Endodermal cell (in vitro differentiated cells): Measurements from ENCODE around the gene SLC29A2. TPM values are rescaled to one million over a fixed set of nuclear protein-coding genes. Genes with fewer than 3 reads are reported as not detected.
A peak's percentile ranks its signal among the peaks of the same experiment; 100 is the strongest.

Experiments used
- DNase-seq: peaks from one replicate; pipeline ENCODE4 v3.0.0-alpha.2; 2017
- H3K27ac ChIP-seq: 2 replicates; pipeline ENCODE4 v1.5.1; 2013; ENCODE audit warnings: mild to moderate bottlenecking, low read depth, low read length, moderate library complexity
- H3K27me3 ChIP-seq: 2 replicates; pipeline ENCODE4 v1.6.1; 2013; ENCODE audit warnings: mild to moderate bottlenecking, low read length, moderate library complexity; ENCODE audit not compliant: insufficient read depth, control insufficient read depth, poor library complexity, severe bottlenecking
- H3K36me3 ChIP-seq: 2 replicates; pipeline ENCODE4 v1.7.0; 2013; ENCODE audit warnings: mild to moderate bottlenecking, low read length, moderate library complexity; ENCODE audit not compliant: control insufficient read depth, insufficient read depth
- H3K4me1 ChIP-seq: one replicate; pipeline ENCODE4 v1.7.0; 2013; ENCODE audit warnings: low read length; ENCODE audit not compliant: control insufficient read depth, insufficient read depth
- H3K4me3 ChIP-seq: 2 replicates; pipeline ENCODE4 v1.5.1; 2013; ENCODE audit warnings: mild to moderate bottlenecking, low read length, moderate library complexity
- H3K9ac ChIP-seq: 2 replicates; pipeline ENCODE4 v1.6.1; 2013; ENCODE audit warnings: mild to moderate bottlenecking, low read length, moderate library complexity; ENCODE audit not compliant: poor library complexity, severe bottlenecking; ENCODE audit errors: extremely low read depth
- H3K9me3 ChIP-seq: 2 replicates; pipeline ENCODE4 v1.6.1; 2013; ENCODE audit warnings: mild to moderate bottlenecking, low read length, moderate library complexity; ENCODE audit not compliant: control insufficient read depth
- H3K27ac Mint-ChIP-seq: 2 replicates; pipeline ENCODE4 v1.8.0; 2020; ENCODE audit warnings: mixed read lengths
- H3K27me3 Mint-ChIP-seq: 2 replicates; pipeline ENCODE4 v1.8.0; 2021; ENCODE audit warnings: mild to moderate bottlenecking, mixed read lengths; ENCODE audit not compliant: insufficient read depth
- H3K36me3 Mint-ChIP-seq: 2 replicates; pipeline ENCODE4 v1.8.0; 2020; ENCODE audit warnings: low read depth, mixed read lengths
- H3K4me1 Mint-ChIP-seq: 2 replicates; pipeline ENCODE4 v1.8.0; 2020; ENCODE audit warnings: mixed read lengths
- H3K4me3 Mint-ChIP-seq: 2 replicates; pipeline ENCODE4 v1.8.0; 2020; ENCODE audit warnings: mild to moderate bottlenecking, moderate library complexity, mixed read lengths
- H3K9me3 Mint-ChIP-seq: 2 replicates; pipeline ENCODE4 v1.8.0; 2020; ENCODE audit warnings: mild to moderate bottlenecking, mixed read lengths
- CTCF ChIP-seq: fragments of 200-600 bp; sonication (generic); conservative IDR thresholded peaks from 2 replicates; pipeline ENCODE4 v1.5.0; 2021; ENCODE audit warnings: antibody characterized with exemption, mild to moderate bottlenecking
- WGBS, 2 experiments: methylation state at CpG; one replicate each; pipeline versions ENCODE4 v1.1.5 to v1.1.7; 2013; ENCODE audit warnings: missing lambda C conversion rate in 2 of 2, mixed read lengths in 1 of 2; ENCODE audit not compliant: insufficient coverage in 1 of 2, insufficient read length in 1 of 2; 5-methylcytosine and 5-hydroxymethylcytosine counted together
- total RNA-seq, 2 donors: library from RNA; stranded (reverse); fragmentation: NEBNext Ultra II Directional in 1 of 2; extraction: Animal tissue kit (Norgen Biotek cat#: 25700) in 1 of 2; gene quantifications; 2 replicates in 1 of 2; 3 replicates in 1 of 2; pipeline ENCODE4 v1.2.1, GENCODE V29; 2021

The SLC29A2 gene
- total RNA-seq, 2 donors from 2014 or later: 30.8 to 32.4 TPM

GRCh38 chr11:66336234-66337102, 35.1 kb downstream of the SLC29A2 start, which contains the start of gene RIN1:
Gene RIN1, minus strand, starts transcription at chr11:66336434. Its CDS starts 32 bp downstream, at chr11:66336402.
- Mint-ChIP-seq H3K4me3 (peak within 1 kb of the TSS; percentile 63), H3K27me3 (peaks cover 6% of the 10 kb centered on the region), H3K4me1 (peaks cover 8% of the 10 kb centered on the region), H3K36me3 (peaks cover 20% of the 10 kb centered on the region), H3K27ac (peak within 1 kb of the TSS; percentile 13), H3K9me3 (no peaks in the 10 kb centered on the region)
- WGBS, 2 experiments: 26 to 43% methylated on average over 16 to 22 of the region's 22 CpGs
- H3K4me3 ChIP-seq: peak within 1 kb of the TSS; percentile 56
- peaks cover 13% of the 10 kb centered on the region for H3K4me1 ChIP-seq
- no peak within 1 kb of the TSS for H3K9ac ChIP-seq
- H3K27me3 ChIP-seq: no peaks in the 10 kb centered on the region
- peak; percentile 86 for DNase-seq
- peak within 1 kb of the TSS; percentile 50 for H3K27ac ChIP-seq
- no peaks in the 10 kb centered on the region for H3K9me3 ChIP-seq
- TF ChIP-seq CTCF: peak; percentile 66
- H3K36me3 ChIP-seq: peaks cover 26% of the 10 kb centered on the region

GRCh38 chr11:66335531-66336233, 35.9 kb downstream of the SLC29A2 start:
- H3K9me3 ChIP-seq: no peaks in the 10 kb centered on the region
- H3K4me3 ChIP-seq: peak overlapping the region; percentile 56
- H3K4me1 Mint-ChIP-seq: peaks cover 8% of the 10 kb centered on the region
- H3K36me3 ChIP-seq: peaks cover 18% of the 10 kb centered on the region
- H3K27me3 Mint-ChIP-seq: peaks cover 6% of the 10 kb centered on the region
- no peak for TF ChIP-seq CTCF
- no peaks in the 10 kb centered on the region for H3K9me3 Mint-ChIP-seq
- H3K9ac ChIP-seq: no peak overlapping the region
- no peaks in the 10 kb centered on the region for H3K27me3 ChIP-seq
- H3K36me3 Mint-ChIP-seq: peaks cover 13% of the 10 kb centered on the region
- H3K4me3 Mint-ChIP-seq: peak overlapping the region; percentile 63
- 31 to 45% methylated on average over 25 to 35 of the region's 35 CpGs for WGBS, 2 experiments
- DNase-seq: peak; percentile 81
- no peak overlapping the region for H3K27ac Mint-ChIP-seq
- no peak overlapping the region for H3K27ac ChIP-seq
- peaks cover 13% of the 10 kb centered on the region for H3K4me1 ChIP-seq

GRCh38 chr11:66334605-66335442, 36.7 kb downstream of the SLC29A2 start:
- Mint-ChIP-seq H3K4me1 (peaks cover 8% of the 10 kb centered on the region), H3K27ac (no peak overlapping the region), H3K4me3 (peak overlapping the region; percentile 63), H3K36me3 (peaks cover 13% of the 10 kb centered on the region), H3K9me3 (no peaks in the 10 kb centered on the region), H3K27me3 (peaks cover 6% of the 10 kb centered on the region)
- peaks cover 10% of the 10 kb centered on the region for H3K36me3 ChIP-seq
- no peaks in the 10 kb centered on the region for H3K9me3 ChIP-seq
- no peak for DNase-seq
- 89 to 90% methylated on average over 20 to 42 of the region's 42 CpGs for WGBS, 2 experiments
- no peaks in the 10 kb centered on the region for H3K27me3 ChIP-seq
- no peak overlapping the region for H3K4me3 ChIP-seq
- no peak overlapping the region for H3K27ac ChIP-seq
- H3K9ac ChIP-seq: no peak overlapping the region
- TF ChIP-seq CTCF: no peak
- H3K4me1 ChIP-seq: peaks cover 13% of the 10 kb centered on the region
